K562 (cell line): ENCODE data around the gene ANKH. TPM values are rescaled to one million over a fixed set of nuclear protein-coding genes. Genes with fewer than 3 reads are reported as not detected.
A peak's percentile ranks its signal among the peaks of the same experiment; 100 is the strongest.

ENCODE experiments used
- ATAC-seq: fragments of 200-7000 bp; cut with Tn5 transposase; 3 replicates; pipeline ENCODE4 v1.9.1; 2020; ENCODE audit warnings: moderate library complexity
- BruUV-seq: library from RNA; stranded (reverse); fragments of 400-500 nt; replicated peaks from 2 replicates; lab custom pipeline; 2021; lab: Mats Ljungman, UMichigan
- CTCF ChIA-PET: fragments of 300-600 bp; formaldehyde crosslinking; extraction: SDS; loops from one replicate; lab custom pipeline; 2021; ENCODE audit warnings: low intra/inter-chr PET ratio; lab: Yijun Ruan, JAX
- POLR2A ChIA-PET: fragments of 300-600, 350-650 bp; sonication (Branson Sonifier 250); formaldehyde crosslinking; extraction: SDS; loops from one replicate; lab custom pipeline; 2021; ENCODE audit warnings: antibody characterized with exemption, inconsistent platforms; lab: Yijun Ruan, JAX
- DNase-seq, 4 experiments: peaks; one replicate each; pipeline versions ENCODE4 v3.0.0 to v3.0.0-alpha.2; 2011 to 2018; ENCODE audit warnings: low spot score in 3 of 4, mixed read lengths in 3 of 4; ENCODE audit errors: extremely low read depth in 1 of 4
- FAIRE-seq: peaks from 2 replicates; lab custom pipeline; 2011; peaks lifted over from hg19 to GRCh38; lab: Jason Lieb, UNC
- H2AFZ ChIP-seq: 2 replicates; pipeline ENCODE4 v1.6.0; 2011; ENCODE audit warnings: low read depth, low read length, control low read depth, inconsistent platforms
- H3K27ac ChIP-seq: fragments of 200-600 bp; 3 replicates; pipeline ENCODE4 v1.8.0; 2011; ENCODE audit warnings: low read depth, mild to moderate bottlenecking, control low read depth, inconsistent platforms, low read length, moderate library complexity, mixed read lengths; ENCODE audit errors: extremely low read depth
- H3K27me3 ChIP-seq, 2 experiments: fragments of 300-600 bp in 1 of 2; 2 replicates in 1 of 2; 3 replicates in 1 of 2; pipeline versions ENCODE4 v1.6.0 to v1.8.0; 2011; ENCODE audit warnings: inconsistent platforms in 2 of 2, low read length in 2 of 2, mild to moderate bottlenecking in 1 of 2, mixed read lengths in 1 of 2, moderate library complexity in 1 of 2; ENCODE audit not compliant: control insufficient read depth in 2 of 2, insufficient read depth in 2 of 2
- H3K36me3 ChIP-seq: fragments of 300-600 bp; 3 replicates; pipeline ENCODE4 v1.8.0; 2011; ENCODE audit warnings: mild to moderate bottlenecking, low read length, inconsistent platforms; ENCODE audit not compliant: control insufficient read depth, insufficient read depth
- H3K4me1 ChIP-seq, 2 experiments: fragments of 200-600 bp in 1 of 2; replicated peaks in 1 of 2; 2 replicates in 1 of 2; 3 replicates in 1 of 2; pipeline versions ENCODE4 v1.5.1 to v1.8.0; 2011; ENCODE audit warnings: inconsistent platforms in 2 of 2, low read length in 2 of 2, mild to moderate bottlenecking in 1 of 2, mixed read lengths in 1 of 2, moderate library complexity in 1 of 2; ENCODE audit not compliant: control insufficient read depth in 2 of 2, insufficient read depth in 2 of 2
- H3K4me2 ChIP-seq: 2 replicates; pipeline ENCODE4 v1.6.1; 2011; ENCODE audit warnings: low read length, control low read depth, inconsistent platforms, mixed read lengths; ENCODE audit not compliant: insufficient read depth
- H3K4me3 ChIP-seq: fragments of 200-600 bp; sonication (generic), shearing (Covaris generic); 2 replicates; pipeline ENCODE4 v1.5.1; 2016; ENCODE audit warnings: control low read depth, inconsistent platforms
- H3K79me2 ChIP-seq: fragments of 200-600 bp; 3 replicates; pipeline ENCODE4 v1.8.0; 2011; ENCODE audit warnings: low read length, inconsistent platforms; ENCODE audit not compliant: control insufficient read depth, insufficient read depth
- H3K9ac ChIP-seq, 2 experiments: 2 replicates each; pipeline versions ENCODE4 v1.6.0 to v1.6.1; 2011; ENCODE audit warnings: low read depth in 2 of 2, low read length in 2 of 2, control low read depth in 1 of 2, inconsistent platforms in 1 of 2, mild to moderate bottlenecking in 1 of 2, mixed read lengths in 1 of 2; ENCODE audit not compliant: insufficient read depth in 1 of 2
- H3K9me1 ChIP-seq: one replicate; pipeline ENCODE4 v1.6.0; 2011; ENCODE audit warnings: inconsistent platforms, mild to moderate bottlenecking, low read length, moderate library complexity; ENCODE audit not compliant: control insufficient read depth, insufficient read depth
- H3K9me3 ChIP-seq: replicated peaks from 2 replicates; pipeline ENCODE4 v1.5.1; 2011; ENCODE audit warnings: low read depth, low read length, inconsistent platforms; ENCODE audit not compliant: control insufficient read depth, insufficient read depth
- H4K20me1 ChIP-seq: replicated peaks from 2 replicates; pipeline ENCODE4 v1.6.1; 2011; ENCODE audit warnings: low read length, inconsistent platforms, mixed read lengths; ENCODE audit not compliant: control insufficient read depth, insufficient read depth
- CBX8 ChIP-seq: fragments of 200-600 bp; sonication (generic); IDR thresholded peaks from 2 replicates; pipeline ENCODE4 v1.6.1; 2012; ENCODE audit warnings: borderline replicate concordance, mixed run types, low read depth, mild to moderate bottlenecking, moderate library complexity, mixed read lengths, low read length, control low read depth, inconsistent platforms; ENCODE audit not compliant: poor library complexity, severe bottlenecking; ENCODE audit errors: extremely low read depth
- TARDBP ChIP-seq: fragments of 450-650 bp; IDR thresholded peaks from 2 replicates; pipeline ENCODE4 v1.6.1; 2016
- TBL1XR1 ChIP-seq, 2 experiments: IDR thresholded peaks; 2 replicates each; pipeline ENCODE4 v1.6.1; 2012; ENCODE audit warnings: improper control_type of control experiment in 2 of 2, low read length in 2 of 2, mild to moderate bottlenecking in 1 of 2
- whole genome bisulfite sequencing: fragments of 100-300 bp; shearing (Covaris generic); methylation state at CpG from one replicate; pipeline ENCODE4 v1.1.6; 2016; ENCODE audit warnings: low coverage, mixed read lengths; ENCODE audit not compliant: insufficient coverage; ENCODE audit errors: missing lambda C conversion rate; 5-methylcytosine and 5-hydroxymethylcytosine counted together
- in situ Hi-C: fragments of 300-500 bp; cut with MboI; formaldehyde crosslinking; loops from 4 replicates; pipeline ENCODE4 v1.15.0; 2018; ENCODE audit warnings: inconsistent platforms, mixed read lengths
- intact Hi-C: fragments of 100-400 bp; cut with micrococcal nuclease; formaldehyde crosslinking; loops from 2 replicates; pipeline ENCODE4 v1.14.2; 2022
- polyA plus RNA-seq, 8 experiments: library from polyadenylated mRNA; depleted of rRNA in 4 of 8; stranded (reverse) in 5 of 8; unstranded in 3 of 8; fragments of >200 nt; fragmentation: Nextera tagmentation in 2 of 8; fragmentation: Illumina TruSeq in 1 of 8; extraction: Ambion mirVana in 2 of 8; extraction: Trizol in 1 of 8; gene quantifications; 2 replicates each; pipeline versions ENCODE4 v1.2.1 to v1.2.3, GENCODE V29; 2011 to 2014; ENCODE audit warnings: inconsistent platforms in 1 of 8, missing spikeins in 1 of 8
- total RNA-seq, 7 experiments: library from RNA; depleted of rRNA in 6 of 7; stranded (reverse); fragments of >200 nt in 6 of 7; fragmentation: Illumina TruSeq in 2 of 7; extraction: Trizol in 2 of 7; gene quantifications; 2 replicates each; pipeline versions ENCODE4 v1.2.1 to v1.2.3, GENCODE V29; 2011 to 2021; ENCODE audit warnings: low replicate concordance in 1 of 7

Gene ANKH
- total and polyA plus RNA-seq, 9 of the 15 experiments (the other 6 are each of a cell fraction or from before 2014, with no cell fraction given), result 0.79 to 12.2 (median 4.5) TPM

GRCh38 chr5:14821100-14821845 is 50.3 kb downstream of the ANKH start:
- H3K27me3 ChIP-seq, result peaks cover 3 to 7% of the 10 kb centered on the region in 2 experiments; a peak in 4 of 5 replicates
- no peaks in the 10 kb centered on the region for H3K79me2 ChIP-seq
- WGBS, result 12% methylated on average over 9 of the region's 9 CpGs
- no peaks in the 10 kb centered on the region for H3K9me3 ChIP-seq
- no peak overlapping the region for H2AFZ ChIP-seq
- H3K9me1 ChIP-seq, result no peaks in the 10 kb centered on the region
- H3K4me3 ChIP-seq, result no peak overlapping the region
- H3K36me3 ChIP-seq, result no peaks in the 10 kb centered on the region
- no TSS peak for BruUV-seq
- FAIRE-seq (peak; percentile 29), DNase-seq (no peak), ATAC-seq (no peak)
- H3K9ac ChIP-seq, result no peak overlapping the region
- in situ Hi-C loops, result no loop called here
- H3K4me1 ChIP-seq, result no peaks in the 10 kb centered on the region
- no peaks in the 10 kb centered on the region for H4K20me1 ChIP-seq
- H3K27ac ChIP-seq, result no peak overlapping the region
- CTCF ChIA-PET, result no interaction called here
- intact Hi-C loops, result no loop called here
- POLR2A ChIA-PET, result interaction anchor here (0.6 kb wide), 1 partner anchor 1551 kb away, joined by 3 read pairs; no protein-coding TSS in a partner anchor
- H3K4me2 ChIP-seq, result no peak overlapping the region
- no peak for TF ChIP-seq TARDBP
- peak; percentile 36 for TF ChIP-seq CBX8
- no peak for TF ChIP-seq TBL1XR1 (IDR thresholded peaks at IDR 0.05; ENCODE audit: low read length in 2 of 2)
- TF ChIP-seq, all 486 proteins: peak for 1
